Measurements from ENCODE around the gene ATF1.
"Not testable (repeated sequence)": the region's sequence is repeated elsewhere in the genome, so short reads cannot be mapped to it uniquely, and the experiment has no call there.

ATF1 gene

DNA sequence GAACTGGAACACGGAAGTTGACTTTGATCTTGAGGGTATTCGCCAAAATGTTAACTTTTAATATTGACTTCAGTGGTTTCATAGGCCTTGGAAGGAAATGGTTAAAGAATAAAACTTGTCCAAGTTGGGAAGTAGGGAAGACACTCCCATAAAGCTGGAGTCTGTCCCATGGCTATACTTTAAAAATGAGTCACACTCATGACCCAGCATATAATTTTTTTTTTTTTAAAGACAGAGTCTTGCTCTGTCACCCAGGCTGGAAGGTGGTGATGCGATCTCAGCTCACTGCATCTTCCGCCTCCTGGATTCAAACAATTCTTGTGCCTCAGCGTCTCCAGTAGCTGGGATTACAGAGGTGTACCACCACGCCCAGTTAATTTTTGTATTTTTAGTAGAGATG lies 98.4 kb downstream of the ATF1 start:
- DNase-seq (ENCODE audit: low read depth): no peak

DNA sequence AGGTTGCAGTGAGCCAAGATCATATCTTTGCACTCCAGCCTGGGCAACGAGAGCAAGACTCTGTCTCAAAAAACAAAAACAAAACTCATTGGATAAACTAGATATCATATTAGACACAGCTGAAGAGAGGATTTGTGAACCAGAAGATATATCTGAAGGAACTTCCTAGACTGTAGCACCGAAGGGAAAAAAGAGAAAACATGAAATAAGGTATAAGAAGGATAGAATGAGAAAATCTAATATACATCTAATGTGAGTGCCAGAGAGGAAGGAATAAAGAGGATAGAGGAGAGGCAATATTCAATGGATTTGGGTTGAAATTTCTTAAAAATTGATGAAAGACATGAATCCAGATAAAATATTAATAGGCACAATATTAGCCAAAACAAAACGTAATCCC lies 101.4 kb downstream of the ATF1 start:
- DNase-seq (ENCODE audit: low read depth): no peak

DNA sequence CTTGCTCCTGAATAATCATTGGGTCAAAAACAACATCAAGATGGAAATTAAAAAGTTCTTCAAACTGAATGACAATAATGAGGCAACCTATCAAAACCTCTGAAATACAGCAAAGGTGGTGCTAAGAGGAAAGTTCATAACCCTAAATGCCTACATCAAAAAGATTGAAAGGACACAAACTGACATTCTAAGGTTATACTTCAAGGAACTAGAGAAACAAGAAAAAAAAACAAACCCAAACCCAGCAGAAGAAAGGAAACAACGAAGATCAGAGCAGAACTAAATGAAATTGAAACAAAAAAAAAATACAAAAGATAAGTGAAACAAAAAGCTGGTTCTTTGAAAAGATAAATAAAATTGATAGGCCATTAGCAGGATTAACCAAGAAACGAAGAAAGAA lies 105.0 kb downstream of the ATF1 start:
- not testable (repeated sequence) for DNase-seq (ENCODE audit: low read depth)

Measured in activated gamma-delta T cell treated with anti-CD3 and anti-CD28 coated beads, Interleukin-2, amount 50 U/mL, for 16 hours (primary cell).